ENCODE data around the gene PROCA1. TPM values are rescaled to one million over a fixed set of nuclear protein-coding genes. Genes with fewer than 3 reads are reported as not detected.

The PROCA1 gene
- total and polyA plus RNA-seq, 9 of the 15 experiments (the other 6 are each of a cell fraction or from before 2014, with no cell fraction given), result 0.78 to 16.2 (median 5.6) TPM

- TF ChIP-seq PHB2 (IDR thresholded peaks at IDR 0.05; ENCODE audit: low read depth) (0 out of 2 replicates have a peak, but pooled peaks have one; percentile 0), HOMEZ (CRISPR knock-in tag; IDR thresholded peaks at IDR 0.05) (no peak), ELF1 (tag; IDR thresholded peaks at IDR 0.05) (no peak), ID3 (CRISPR knock-in tag; IDR thresholded peaks at IDR 0.05) (no peak), ID3 (tag; IDR thresholded peaks at IDR 0.05) (no peak), XRCC3 (IDR thresholded peaks at IDR 0.05) (no peak), GMEB1 (CRISPR knock-in tag; IDR thresholded peaks at IDR 0.05) (no peak), MED1 (CRISPR knock-in tag; IDR thresholded peaks at IDR 0.05; ENCODE audit: borderline replicate concordance) (no peak), RBM15 (IDR thresholded peaks at IDR 0.05; ENCODE audit: insufficient read depth, low read length) (no peak), KDM5B (IDR thresholded peaks at IDR 0.05; ENCODE audit: insufficient replicate concordance, low read depth, low read length) (no peak), JUNB (CRISPR knock-in tag; conservative IDR thresholded peaks at IDR 0.05) (no peak), ZNF639 (CRISPR knock-in tag; conservative IDR thresholded peaks at IDR 0.05 in 1 of 2, IDR thresholded peaks at IDR 0.05 in 1 of 2) (no peak), MXI1 (IDR thresholded peaks at IDR 0.05; ENCODE audit: low read depth, low read length) (no peak), RREB1 (CRISPR knock-in tag; IDR thresholded peaks at IDR 0.05) (no peak), IRF1 (CRISPR knock-in tag; IDR thresholded peaks at IDR 0.05; ENCODE audit: borderline replicate concordance) (no peak)
Measured at GRCh38 chr17:28724500-28725165, 12.9 kb upstream of the PROCA1 start (continued).
